ENCODE results near the gene STXBP4.

STXBP4 gene

DNA sequence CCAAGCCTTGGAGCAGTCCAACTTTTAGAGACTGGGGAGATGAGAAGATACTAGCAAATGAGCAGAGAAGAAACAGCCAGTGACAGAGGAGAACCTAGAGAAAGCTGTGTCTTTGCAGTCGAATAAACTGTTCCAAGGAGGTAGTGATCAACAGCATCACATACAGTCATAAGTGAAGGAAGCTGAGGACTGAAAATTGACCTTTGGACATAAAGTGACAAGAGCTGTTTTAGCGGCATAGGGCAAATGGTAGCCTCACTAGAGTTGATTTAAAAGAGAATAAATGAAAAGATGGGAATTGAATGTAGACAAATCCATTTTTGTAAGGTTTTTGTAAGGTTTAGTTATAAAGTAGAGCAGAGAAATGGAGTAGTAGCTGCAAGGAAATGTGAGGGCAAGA is 165.0 kb downstream of the STXBP4 start:
- no peak for FAIRE-seq

- no peak for FAIRE-seq
Observed at GRCh38 chr17:55134486-55135157, 166.1 kb downstream of the STXBP4 start.

GRCh38 chr17:55140809-55141208 is 172.2 kb downstream of the STXBP4 start:
- FAIRE-seq, result no peak

DNA sequence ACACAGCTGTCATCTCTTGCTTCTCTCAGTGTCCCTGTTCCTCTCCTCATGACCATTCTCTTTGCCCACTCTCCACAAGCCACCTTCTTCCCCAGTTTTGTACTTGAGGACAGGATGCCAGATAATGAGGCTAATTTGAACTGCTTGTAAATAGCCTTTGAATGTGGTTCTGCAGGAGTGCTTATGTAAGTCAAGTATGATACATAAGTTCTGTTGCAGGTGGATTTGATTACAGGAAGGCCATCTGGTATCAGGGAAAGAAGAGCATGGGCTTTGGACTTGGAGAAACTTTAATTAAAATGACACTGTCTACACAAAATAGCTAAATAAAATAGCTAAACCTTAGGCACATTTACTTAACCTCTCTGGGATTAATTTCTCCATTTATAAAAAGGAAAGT is 176.0 kb downstream of the STXBP4 start:
- FAIRE-seq, result no peak

DNA sequence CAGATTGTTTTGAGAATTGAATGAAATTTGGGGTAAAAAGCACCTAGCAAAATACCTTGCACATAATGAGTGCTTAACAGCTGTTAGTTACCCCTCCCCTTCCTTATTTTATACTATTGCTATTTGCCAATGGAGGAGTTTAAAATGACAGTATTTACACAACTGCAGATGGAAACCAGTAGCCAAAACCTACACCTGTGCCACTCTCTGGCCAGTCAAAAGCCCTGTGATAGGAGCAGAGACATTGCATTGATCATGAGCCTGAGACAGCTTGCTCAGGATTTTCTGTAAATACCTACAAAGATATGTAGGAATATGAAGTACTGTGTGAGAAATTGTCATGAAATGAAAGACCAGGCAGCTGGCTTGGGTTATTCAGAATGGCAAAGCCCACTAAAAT is 180.9 kb downstream of the STXBP4 start:
- no peak for FAIRE-seq

GRCh38 chr17:55152236-55152635 is 183.7 kb downstream of the STXBP4 start:
- FAIRE-seq, result no peak

DNA sequence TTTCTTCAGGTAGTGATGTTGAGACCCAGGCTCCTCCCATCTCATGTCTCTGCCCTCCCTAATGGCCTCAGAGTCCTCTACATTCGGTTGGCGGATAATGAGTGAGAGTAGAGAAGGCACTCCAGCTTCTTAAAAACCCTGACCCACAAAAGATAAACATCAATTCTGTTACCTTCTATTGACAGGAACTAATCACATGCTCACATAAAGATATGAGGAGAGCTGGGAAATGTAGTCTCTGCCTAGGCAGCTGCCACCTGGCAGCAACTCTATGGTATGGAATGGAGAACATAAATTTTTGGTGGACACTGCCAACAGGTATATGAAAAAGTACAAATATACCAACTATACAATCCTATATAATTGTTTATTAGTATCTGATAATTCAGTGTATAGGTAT is 185.5 kb downstream of the STXBP4 start:
- no peak for FAIRE-seq

DNA sequence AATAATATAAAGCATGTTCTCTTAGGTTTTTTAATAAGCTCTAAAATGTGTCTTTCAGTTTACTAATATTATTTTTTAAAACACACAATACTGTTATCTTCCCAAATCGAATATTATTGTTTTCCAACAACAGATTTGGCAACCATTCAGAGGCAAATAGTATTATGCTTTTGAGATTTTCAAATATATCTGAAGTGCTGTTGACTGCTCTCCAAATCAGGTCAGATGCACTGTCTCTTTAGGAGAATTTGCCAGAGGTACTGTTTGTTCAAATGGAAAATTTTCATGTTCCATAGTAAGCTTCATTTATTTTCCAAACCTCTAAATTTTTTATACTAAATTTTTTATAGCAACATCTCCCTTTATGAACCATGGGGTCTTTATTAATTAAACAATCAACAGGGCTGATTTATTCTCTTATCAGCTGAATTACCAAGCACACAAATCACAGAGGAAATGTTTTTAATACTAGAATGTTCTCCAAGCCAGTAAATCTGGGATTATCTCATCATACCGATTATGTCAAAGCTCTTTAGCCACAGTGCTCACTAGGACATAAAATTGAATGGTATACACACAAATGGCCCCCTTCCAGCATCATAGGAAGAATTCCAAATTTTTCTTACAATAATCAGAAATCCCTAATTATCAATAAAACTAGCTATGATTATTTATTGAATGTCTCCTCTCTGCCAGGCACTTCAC is 187.4 kb downstream of the STXBP4 start:
- FAIRE-seq, result no peak

DNA sequence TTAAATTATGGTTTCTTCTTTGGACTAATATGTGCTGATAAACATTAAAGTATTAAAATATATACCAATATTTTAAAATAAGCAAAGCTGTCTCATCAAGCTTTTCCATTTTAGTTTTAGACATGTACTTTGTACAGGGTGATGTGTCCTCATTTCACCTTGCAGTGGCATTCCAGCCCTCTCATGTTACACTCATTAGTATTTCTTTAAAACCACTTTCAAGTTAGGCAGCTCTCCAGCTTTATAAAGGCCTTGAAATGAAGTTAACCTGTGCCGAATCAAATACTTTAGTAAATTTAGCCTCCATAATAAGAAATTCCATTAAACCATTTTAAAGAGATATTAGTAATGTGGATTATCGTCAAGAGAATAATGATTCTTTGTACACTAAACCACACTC is 188.6 kb downstream of the STXBP4 start:
- no peak for FAIRE-seq

- no peak for FAIRE-seq
Observed at GRCh38 chr17:55158439-55158838, 189.9 kb downstream of the STXBP4 start.

GRCh38 chr17:55159251-55159650 is 190.7 kb downstream of the STXBP4 start:
- FAIRE-seq, result no peak

DNA sequence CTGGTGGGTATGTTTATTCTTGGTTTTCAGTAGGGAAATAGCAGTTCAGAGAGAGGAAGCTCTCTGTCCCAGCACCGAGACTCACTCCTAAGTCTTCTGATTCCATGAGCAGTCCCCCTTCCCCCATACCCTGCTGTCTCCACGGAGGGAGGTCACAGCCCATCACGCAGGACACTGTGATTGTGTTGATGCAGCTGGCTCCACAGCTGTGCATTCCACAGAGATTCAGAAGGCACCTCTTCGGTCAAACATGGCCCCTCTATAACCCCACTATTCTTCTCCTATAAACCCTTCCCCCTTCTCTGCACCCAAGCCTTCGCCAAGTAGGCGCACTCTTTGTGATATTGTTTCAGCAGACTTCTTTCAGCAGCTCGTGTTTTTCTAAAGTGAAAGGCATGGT is 191.9 kb downstream of the STXBP4 start:
- no peak for FAIRE-seq

DNA sequence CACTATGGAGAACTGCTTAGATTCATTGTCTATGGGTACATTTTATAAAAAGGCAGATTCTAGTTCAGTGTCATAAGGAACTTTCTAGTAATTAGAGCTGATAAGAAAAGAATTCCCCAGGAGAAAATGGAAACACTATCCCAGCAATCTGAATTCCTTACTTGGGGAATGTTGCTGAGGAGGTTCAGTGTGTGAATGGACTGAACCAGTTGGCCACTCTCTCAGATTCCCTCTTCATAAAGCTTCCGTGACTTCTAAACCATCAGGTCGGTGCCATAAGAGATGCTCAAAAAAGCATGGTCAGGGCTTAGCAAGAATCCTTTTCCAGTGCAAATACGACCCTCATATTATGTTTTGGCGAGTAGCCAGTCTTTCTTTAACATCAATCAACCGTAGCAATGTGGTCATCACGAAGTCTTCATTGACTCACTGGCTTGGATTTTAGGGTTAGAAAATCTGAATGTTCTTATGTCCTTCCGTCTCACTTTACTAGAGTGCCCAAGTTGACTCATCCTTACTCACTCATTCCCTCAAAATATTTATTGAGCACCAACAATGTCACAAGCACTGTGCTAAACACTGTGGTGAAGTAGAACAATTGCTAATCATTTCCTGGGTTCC is 193.5 kb downstream of the STXBP4 start:
- no peak for FAIRE-seq

DNA sequence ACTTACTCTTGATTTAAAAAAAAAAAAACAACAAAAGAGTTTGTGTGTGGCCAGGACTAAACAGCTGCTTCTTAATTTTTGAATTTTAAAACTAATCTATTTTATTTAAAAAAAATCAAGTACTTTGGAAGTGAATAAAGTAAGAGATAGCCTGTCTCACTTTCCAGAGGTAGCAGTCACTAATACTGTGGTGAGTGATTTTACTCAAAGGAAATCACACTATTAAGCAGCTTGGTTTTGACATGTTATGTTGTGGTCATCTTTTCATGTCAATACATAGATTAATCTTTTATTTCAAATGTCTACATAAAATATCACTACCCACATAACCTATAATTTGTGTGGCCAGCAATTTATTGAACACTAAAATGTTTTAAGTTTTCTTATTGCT is 194.0 kb downstream of the STXBP4 start:
- no peak for FAIRE-seq

DNA sequence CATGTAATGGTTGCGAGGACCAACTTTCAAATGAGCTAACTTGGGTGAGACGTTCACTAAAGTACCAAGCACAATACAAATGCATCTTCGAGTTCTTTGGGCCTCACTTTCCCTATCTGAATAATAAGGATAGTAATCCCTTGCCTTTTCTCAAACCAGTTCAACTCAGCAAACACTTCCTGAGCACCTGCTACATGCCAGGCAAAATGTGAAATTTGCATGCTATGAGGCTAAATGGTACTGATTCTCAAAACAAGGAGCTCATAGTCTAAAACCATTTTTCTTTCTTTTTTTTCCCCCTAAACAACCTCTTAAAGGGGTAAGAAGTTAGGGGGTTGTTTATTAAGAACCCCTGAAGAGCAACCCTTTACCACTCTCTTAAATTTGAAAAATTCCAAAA is 194.8 kb downstream of the STXBP4 start:
- FAIRE-seq, result no peak

DNA sequence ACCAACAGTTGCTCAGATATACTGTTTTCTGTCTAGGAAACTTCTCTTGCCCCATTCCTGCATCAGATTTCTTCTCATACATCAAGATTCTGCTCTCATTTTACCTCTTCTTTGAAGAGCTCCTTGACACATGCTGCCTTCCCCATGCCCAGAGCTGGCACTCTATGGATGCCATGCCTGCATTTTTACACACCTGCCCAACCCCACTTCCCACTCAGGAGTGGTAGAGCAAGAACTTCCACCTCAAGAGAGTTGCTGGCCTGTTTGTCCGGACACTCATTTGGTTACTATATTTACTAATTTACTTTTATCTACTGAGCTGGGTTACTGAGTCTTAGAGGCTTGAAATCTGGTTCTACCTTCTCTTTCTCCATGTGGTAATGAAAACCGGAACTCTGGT is 197.9 kb downstream of the STXBP4 start:
- FAIRE-seq, result no peak

GRCh38 chr17:55167024-55167725 is 198.6 kb downstream of the STXBP4 start:
- no peak for FAIRE-seq

DNA sequence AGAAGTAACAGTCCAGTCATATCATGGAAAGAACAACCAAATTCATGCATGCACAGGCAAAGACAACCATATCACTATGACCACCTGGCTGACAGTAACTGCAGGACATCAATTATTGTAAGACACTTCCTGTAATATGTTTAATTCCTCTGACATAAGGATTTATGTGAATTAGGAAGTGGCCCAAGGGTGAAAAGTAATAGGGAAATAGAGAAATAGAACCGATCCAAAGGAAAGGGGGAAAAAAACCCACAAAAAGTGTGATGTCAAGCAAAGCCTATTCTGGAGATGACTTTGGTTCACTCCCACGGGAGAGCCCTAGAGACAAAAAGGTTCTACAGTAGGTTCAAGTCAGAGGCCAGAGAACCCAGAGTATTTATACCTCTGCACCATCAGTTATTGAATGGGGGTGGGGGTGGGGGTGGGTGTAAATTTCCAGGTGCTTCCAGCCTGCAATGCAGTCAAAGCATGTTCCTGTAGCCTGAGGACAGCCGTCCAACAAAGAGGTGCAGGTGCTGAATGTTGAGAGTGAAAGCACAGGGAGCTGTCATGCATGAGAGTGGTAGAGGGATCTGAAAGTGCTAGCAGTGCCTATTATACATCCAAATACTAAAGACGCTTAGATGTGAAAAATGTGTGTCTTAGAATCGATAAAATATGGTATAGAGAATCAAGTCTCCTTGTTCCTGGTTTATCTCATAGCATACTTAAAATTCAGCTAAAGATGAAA is 200.6 kb downstream of the STXBP4 start:
- FAIRE-seq, result no peak

DNA sequence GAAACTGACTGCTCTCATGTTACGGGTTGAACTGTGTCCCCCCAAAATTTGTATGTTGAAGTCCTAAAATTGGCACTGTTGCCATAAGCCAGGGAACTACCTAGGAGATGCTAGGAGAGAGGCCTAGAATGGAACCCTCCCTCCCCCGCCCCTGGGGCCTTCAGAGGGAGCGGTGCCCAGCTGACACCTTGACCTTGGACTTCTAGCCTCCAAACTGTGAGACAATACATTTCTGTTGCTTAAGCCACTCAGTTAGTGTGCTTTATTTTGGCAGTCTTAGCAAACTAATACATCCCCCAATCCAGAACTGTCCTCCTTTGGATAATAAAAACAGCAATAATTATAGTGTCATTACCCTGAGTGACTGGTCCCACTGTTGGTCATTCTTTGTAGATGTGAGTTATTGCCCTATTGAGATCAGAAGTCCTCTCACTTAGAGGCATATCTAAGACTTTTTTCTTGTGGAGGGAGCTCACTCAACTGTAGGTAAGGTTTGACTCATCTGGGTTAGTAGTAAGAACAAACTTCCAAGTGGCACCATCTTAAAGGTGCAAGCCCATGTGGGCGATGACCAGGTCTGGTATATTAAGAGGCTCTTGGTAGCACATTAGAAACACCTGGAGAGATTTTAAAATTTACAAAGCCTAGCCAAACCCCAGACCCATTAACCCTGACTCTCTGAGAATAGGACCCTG is 203.2 kb downstream of the STXBP4 start:
- FAIRE-seq, result no peak

- no peak for FAIRE-seq
Observed at GRCh38 chr17:55172612-55173011, 204.0 kb downstream of the STXBP4 start.

GRCh38 chr17:55174133-55174532 is 205.6 kb downstream of the STXBP4 start:
- no peak for FAIRE-seq

DNA sequence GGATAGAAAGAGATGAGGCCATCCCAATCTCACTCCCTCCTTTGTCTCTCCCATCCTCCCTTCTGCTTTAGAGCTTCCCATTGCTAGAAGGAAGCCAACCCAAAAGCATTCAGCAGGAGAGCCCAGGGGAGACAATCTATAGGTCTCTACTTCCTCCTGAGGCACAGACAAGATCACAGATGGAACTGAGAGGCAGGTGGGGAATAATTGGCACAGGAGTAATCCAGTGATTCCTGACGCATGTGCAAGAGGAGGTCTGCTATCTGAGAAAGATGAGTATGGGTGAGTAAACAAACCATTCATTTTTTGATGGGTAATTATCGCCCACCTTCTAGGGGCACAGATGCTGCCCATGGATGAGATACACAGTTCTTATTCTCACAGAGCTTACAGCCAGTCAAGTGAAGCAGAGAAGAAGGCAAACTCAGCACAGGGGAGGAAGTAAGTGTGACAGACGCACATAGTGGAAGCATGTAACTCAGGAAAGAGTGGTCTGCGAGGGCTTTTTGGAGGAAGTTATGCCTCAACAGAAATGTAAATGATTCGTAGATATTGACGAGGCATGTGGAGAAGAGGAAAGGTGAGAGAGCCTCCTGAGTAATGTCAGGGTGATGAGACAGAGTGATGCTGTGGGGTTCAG is 207.3 kb downstream of the STXBP4 start:
- no peak for FAIRE-seq
